22Rv1 (cell line): ENCODE measurements around the gene CHST4.

Source experiments
- CTCF ChIP-seq: fragments of 450-650 bp; IDR thresholded peaks from 2 replicates; pipeline ENCODE4 v1.5.1; 2017; ENCODE audit warnings: mild to moderate bottlenecking
- ZFX ChIP-seq: fragments of 450-650 bp; IDR thresholded peaks from 2 replicates; pipeline ENCODE4 v1.6.1; 2017; ENCODE audit warnings: antibody characterized with exemption, borderline replicate concordance

GRCh38 chr16:71536752-71537499, 10.7 kb downstream of the CHST4 start:
- TF ChIP-seq CTCF = no peak
- no peak for TF ChIP-seq ZFX
